Parathyroid adenoma (tissue), 2 donors: ENCODE results near the gene C10orf71.

Source experiments
- H2AFZ ChIP-seq: fragments of 300-600 bp; sonication (generic); one replicate; pipeline ENCODE4 v1.7.0; 2017; ENCODE audit warnings: antibody characterized with exemption, mild to moderate bottlenecking
- H3K27ac ChIP-seq: fragments of 300-600 bp; sonication (generic); one replicate; pipeline ENCODE4 v1.7.0; 2017
- H3K27me3 ChIP-seq: fragments of 300-600 bp; sonication (generic); one replicate; pipeline ENCODE4 v1.7.0; 2017; ENCODE audit warnings: low read length; ENCODE audit not compliant: control insufficient read depth, insufficient read depth
- H3K36me3 ChIP-seq: fragments of 300-600 bp; sonication (generic); one replicate; pipeline ENCODE4 v1.7.0; 2017; ENCODE audit warnings: low read length; ENCODE audit not compliant: control insufficient read depth, insufficient read depth
- H3K4me1 ChIP-seq: fragments of 300-600 bp; sonication (generic); one replicate; pipeline ENCODE4 v1.7.0; 2017; ENCODE audit warnings: control low read depth
- H3K4me2 ChIP-seq: fragments of 300-600 bp; sonication (generic); one replicate; pipeline ENCODE4 v1.7.0; 2017; ENCODE audit warnings: low read length
- H3K4me3 ChIP-seq: fragments of 300-600 bp; sonication (generic); one replicate; pipeline ENCODE4 v1.7.0; 2017; ENCODE audit warnings: low read depth, low read length
- H3K79me2 ChIP-seq: fragments of 300-600 bp; sonication (generic); one replicate; pipeline ENCODE4 v1.7.0; 2017; ENCODE audit warnings: control low read depth
- H3K9ac ChIP-seq: fragments of 300-600 bp; sonication (generic); one replicate; pipeline ENCODE4 v1.7.0; 2017; ENCODE audit warnings: mild to moderate bottlenecking
- H3K9me3 ChIP-seq: fragments of 300-600 bp; sonication (generic); one replicate; pipeline ENCODE4 v1.7.0; 2017; ENCODE audit warnings: low read length; ENCODE audit not compliant: control insufficient read depth
- TF ChIP-seq, protein P1 (sequence below): fragments of 300-600 bp; sonication (generic); IDR thresholded peaks from one replicate; pipeline ENCODE4 v1.7.0; 2017; ENCODE audit warnings: antibody characterized with exemption, mild to moderate bottlenecking
- donor health status: primary hyperparathyroidism.

The C10orf71 gene

DNA sequence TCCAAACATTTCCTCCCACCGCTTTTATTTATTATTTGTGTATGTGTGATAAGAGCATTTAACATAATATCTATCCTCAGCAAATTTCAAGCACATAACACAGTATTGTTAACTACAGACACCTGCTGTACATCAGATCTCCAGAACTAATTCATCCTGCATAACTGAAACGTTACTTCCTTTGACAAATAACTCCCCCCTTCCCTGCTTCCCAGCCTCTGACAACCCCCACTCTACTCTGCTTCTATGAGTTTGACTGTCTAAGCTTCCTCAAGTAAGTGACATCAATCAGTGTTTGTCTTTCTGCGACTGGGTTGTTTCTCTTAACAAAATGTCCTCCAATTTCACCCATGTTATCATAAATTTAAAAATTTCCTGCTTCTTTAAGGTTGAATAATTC is 22.1 kb downstream of the C10orf71 start:
- no peak overlapping the region for H3K27ac ChIP-seq
- H2AFZ ChIP-seq: no peak overlapping the region
- H3K4me3 ChIP-seq: no peak overlapping the region
- H3K9ac ChIP-seq: no peak overlapping the region
- peaks cover under 1% of the 10 kb centered on the region for H3K79me2 ChIP-seq
- no peaks in the 10 kb centered on the region for H3K27me3 ChIP-seq
- H3K4me1 ChIP-seq: no peaks in the 10 kb centered on the region
- H3K4me2 ChIP-seq: no peak overlapping the region
- H3K9me3 ChIP-seq: no peaks in the 10 kb centered on the region
- TF ChIP-seq, protein P1, sequence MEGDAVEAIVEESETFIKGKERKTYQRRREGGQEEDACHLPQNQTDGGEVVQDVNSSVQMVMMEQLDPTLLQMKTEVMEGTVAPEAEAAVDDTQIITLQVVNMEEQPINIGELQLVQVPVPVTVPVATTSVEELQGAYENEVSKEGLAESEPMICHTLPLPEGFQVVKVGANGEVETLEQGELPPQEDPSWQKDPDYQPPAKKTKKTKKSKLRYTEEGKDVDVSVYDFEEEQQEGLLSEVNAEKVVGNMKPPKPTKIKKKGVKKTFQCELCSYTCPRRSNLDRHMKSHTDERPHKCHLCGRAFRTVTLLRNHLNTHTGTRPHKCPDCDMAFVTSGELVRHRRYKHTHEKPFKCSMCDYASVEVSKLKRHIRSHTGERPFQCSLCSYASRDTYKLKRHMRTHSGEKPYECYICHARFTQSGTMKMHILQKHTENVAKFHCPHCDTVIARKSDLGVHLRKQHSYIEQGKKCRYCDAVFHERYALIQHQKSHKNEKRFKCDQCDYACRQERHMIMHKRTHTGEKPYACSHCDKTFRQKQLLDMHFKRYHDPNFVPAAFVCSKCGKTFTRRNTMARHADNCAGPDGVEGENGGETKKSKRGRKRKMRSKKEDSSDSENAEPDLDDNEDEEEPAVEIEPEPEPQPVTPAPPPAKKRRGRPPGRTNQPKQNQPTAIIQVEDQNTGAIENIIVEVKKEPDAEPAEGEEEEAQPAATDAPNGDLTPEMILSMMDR: no peak
- no peaks in the 10 kb centered on the region for H3K36me3 ChIP-seq

DNA sequence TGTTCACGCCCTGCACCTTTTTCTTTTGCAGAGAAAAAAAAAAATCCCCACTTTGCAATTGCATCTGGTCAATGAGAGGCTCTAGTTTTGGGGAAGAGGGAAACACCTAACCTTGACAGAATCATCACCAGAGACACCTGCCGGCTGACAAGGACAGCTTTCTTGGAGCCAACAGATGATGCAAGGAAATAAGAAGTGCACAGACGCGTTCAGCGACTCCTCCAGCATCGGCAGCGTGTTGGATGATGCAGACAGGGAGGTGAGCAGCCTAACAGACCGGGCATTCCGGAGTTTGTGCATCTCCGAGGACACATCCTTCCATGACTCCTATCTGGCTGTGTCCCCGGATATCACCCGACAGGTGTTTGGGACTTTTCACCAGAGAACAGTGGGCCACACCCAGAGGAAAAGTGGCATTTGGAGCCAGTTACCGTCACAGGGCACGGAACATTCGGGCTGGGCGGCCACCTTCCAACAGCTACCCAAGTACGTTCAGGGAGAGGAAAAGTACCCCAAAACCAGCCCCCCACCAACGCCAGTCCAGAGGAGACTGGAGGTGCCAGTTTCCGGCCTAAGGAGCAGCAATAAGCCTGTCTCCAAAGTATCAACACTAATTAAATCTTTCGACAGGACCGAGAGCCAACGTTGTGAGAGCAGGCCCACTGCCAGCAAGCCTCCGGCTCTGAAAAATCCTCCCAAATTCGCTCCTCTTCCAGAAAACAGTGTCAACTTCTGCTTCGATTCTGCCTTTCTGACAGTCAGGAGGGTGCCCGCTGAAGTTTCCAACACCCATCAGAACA is 23.6 kb downstream of the C10orf71 start:
- TF ChIP-seq, protein P1: no peak
- H3K36me3 ChIP-seq: no peaks in the 10 kb centered on the region
- H2AFZ ChIP-seq: no peak overlapping the region
- no peak overlapping the region for H3K4me3 ChIP-seq
- no peak overlapping the region for H3K4me2 ChIP-seq
- H3K4me1 ChIP-seq: no peaks in the 10 kb centered on the region
- H3K27me3 ChIP-seq: no peaks in the 10 kb centered on the region
- no peaks in the 10 kb centered on the region for H3K79me2 ChIP-seq
- no peaks in the 10 kb centered on the region for H3K9me3 ChIP-seq
- no peak overlapping the region for H3K9ac ChIP-seq
- H3K27ac ChIP-seq: no peak overlapping the region

DNA sequence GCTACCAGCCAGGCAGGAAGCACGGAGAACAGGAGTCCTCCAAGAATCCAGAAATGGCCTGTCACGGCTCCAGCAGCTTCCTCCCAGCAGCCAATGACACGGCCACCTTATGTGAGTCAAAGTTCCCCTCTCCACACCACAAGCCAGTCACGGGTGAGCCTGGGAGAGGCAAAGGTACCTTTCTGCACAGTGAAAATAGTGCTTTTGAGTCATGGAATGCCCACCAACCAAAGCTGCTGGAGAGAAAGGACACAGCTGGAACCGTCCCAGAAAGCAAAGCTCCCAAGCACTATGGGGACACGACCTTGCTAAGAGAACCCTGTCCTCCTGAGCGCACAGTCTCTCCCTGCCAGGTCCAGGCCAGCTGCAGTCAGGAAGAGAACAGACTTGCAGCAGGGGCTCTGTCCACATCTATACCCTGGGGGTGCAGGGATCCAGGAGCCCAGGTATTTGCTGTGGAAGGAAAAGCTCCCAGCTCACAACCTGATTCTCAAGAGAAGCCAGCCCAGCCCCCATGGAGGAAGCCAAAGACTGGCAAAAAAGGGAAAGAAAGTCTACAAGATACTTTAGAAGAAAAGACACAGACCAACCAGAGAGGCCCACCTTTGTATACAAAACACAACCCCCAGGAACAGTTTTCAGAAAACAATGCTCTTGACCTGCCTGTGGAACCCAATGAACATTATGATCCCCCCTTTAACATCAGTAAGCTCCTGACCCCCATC is 24.4 kb downstream of the C10orf71 start:
- Histone ChIP-seq H3K9me3 (no peaks in the 10 kb centered on the region), H2AFZ (no peak overlapping the region), H3K9ac (no peak overlapping the region), H3K27me3 (no peaks in the 10 kb centered on the region), H3K79me2 (no peaks in the 10 kb centered on the region), H3K36me3 (no peaks in the 10 kb centered on the region), H3K4me3 (no peak overlapping the region), H3K4me2 (no peak overlapping the region), H3K4me1 (no peaks in the 10 kb centered on the region), H3K27ac (no peak overlapping the region)
- TF ChIP-seq, protein P1: no peak

DNA sequence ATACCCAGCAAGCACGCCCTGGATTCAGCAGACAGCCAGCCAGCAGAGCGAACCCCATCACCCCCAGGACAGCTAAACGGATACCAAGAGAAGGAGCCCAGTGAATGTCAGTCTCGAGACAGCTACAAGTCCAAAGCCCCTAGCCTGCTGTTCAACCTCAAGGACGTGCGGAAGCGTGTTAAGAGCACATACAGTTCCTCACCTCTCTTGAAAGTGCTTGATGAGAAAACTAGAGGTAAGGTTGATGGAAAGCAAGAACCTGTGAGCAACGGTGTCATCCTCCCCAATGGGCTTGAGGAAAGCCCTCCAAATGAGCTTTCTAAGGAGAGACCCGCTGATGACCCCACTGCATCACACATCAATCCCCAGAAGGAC is 24.9 kb downstream of the C10orf71 start:
- H3K9me3 ChIP-seq: no peaks in the 10 kb centered on the region
- no peak overlapping the region for H3K4me3 ChIP-seq
- no peak overlapping the region for H3K9ac ChIP-seq
- no peaks in the 10 kb centered on the region for H3K36me3 ChIP-seq
- TF ChIP-seq, protein P1: no peak
- no peaks in the 10 kb centered on the region for H3K79me2 ChIP-seq
- H3K4me1 ChIP-seq: no peaks in the 10 kb centered on the region
- H3K27ac ChIP-seq: no peak overlapping the region
- H3K27me3 ChIP-seq: no peaks in the 10 kb centered on the region
- no peak overlapping the region for H2AFZ ChIP-seq
- no peak overlapping the region for H3K4me2 ChIP-seq
